Amniotic epithelial cell (primary cell): Measurements from ENCODE around the gene DLX1.
"Not testable (repeated sequence)": the region's sequence is repeated elsewhere in the genome, so short reads cannot be mapped to it uniquely, and the experiment has no call there.

Experiments
- DNase-seq: peaks from one replicate; pipeline ENCODE4 v3.0.0-alpha.2; 2010; ENCODE audit warnings: low read depth

DLX1 gene

GRCh38 chr2:172085460-172086159 lies at the start of gene DLX1:
Gene DLX1 (plus strand): TSS chr2:172085507. CDS start chr2:172085678, 171 bp downstream.
- no peak for DNase-seq

- DNase-seq = no peak
These were observed 47.2 kb upstream of the DLX1 start for GRCh38 chr2:172038121-172038520.

GRCh38 chr2:172038604-172039003 lies 46.7 kb upstream of the DLX1 start:
- DNase-seq = peak; percentile 16

- no peak for DNase-seq
These were observed 46.1 kb upstream of the DLX1 start for GRCh38 chr2:172039011-172039704.

- no peak for DNase-seq
These were observed 45.0 kb upstream of the DLX1 start for GRCh38 chr2:172040311-172040710.

- peak; percentile 68 for DNase-seq
These were observed 39.1 kb upstream of the DLX1 start for GRCh38 chr2:172046080-172046678.

GRCh38 chr2:172046866-172047565 lies 38.3 kb upstream of the DLX1 start:
- no peak for DNase-seq

- DNase-seq = no peak
These were observed 37.5 kb upstream of the DLX1 start for GRCh38 chr2:172047566-172048507.

GRCh38 chr2:172048508-172049503 lies 36.5 kb upstream of the DLX1 start:
- no peak for DNase-seq

GRCh38 chr2:172049567-172050120 lies 35.7 kb upstream of the DLX1 start:
- DNase-seq = no peak

GRCh38 chr2:172050479-172051125 lies 34.7 kb upstream of the DLX1 start:
- DNase-seq = peak; percentile 39

- DNase-seq = no peak
These were observed 33.0 kb upstream of the DLX1 start for GRCh38 chr2:172052000-172052983.

- DNase-seq = no peak
These were observed 31.8 kb upstream of the DLX1 start for GRCh38 chr2:172053486-172053885.

GRCh38 chr2:172056293-172056692 lies 29.0 kb upstream of the DLX1 start:
- DNase-seq = peak; percentile 9

GRCh38 chr2:172058660-172059059 lies 26.6 kb upstream of the DLX1 start:
- DNase-seq = no peak

- not testable (repeated sequence) for DNase-seq
These were observed 25.2 kb upstream of the DLX1 start for GRCh38 chr2:172060118-172060517.

GRCh38 chr2:172062402-172063004 lies 22.8 kb upstream of the DLX1 start:
- no peak for DNase-seq

- no peak for DNase-seq
These were observed 21.9 kb upstream of the DLX1 start for GRCh38 chr2:172063446-172063845.
